Left lung (tissue), 10 donors: Measurements from ENCODE around the gene KCNMB4. TPM values are rescaled to one million over a fixed set of nuclear protein-coding genes. Genes with fewer than 3 reads are reported as not detected.

Experiments
- ATAC-seq: fragments of 200-7000 bp; cut with Tn5 transposase; one replicate; pipeline ENCODE4 v1.9.1; 2020; ENCODE audit warnings: moderate library complexity
- DNase-seq, 4 donors: peaks; one replicate each; pipeline ENCODE4 v3.0.0-alpha.2; 2013 to 2020
- H3K27ac ChIP-seq, 2 donors: fragments of 200-600 bp; sonication (generic) in 1 of 2; one replicate each; pipeline versions ENCODE4 v1.5.0 to v1.8.0; 2020 to 2021
- H3K27me3 ChIP-seq, 2 donors: fragments of 200-600 bp; sonication (generic) in 1 of 2; one replicate each; pipeline versions ENCODE4 v1.5.0 to v1.8.0; 2020 to 2021
- H3K36me3 ChIP-seq, 2 donors: fragments of 200-600 bp; sonication (generic) in 1 of 2; one replicate each; pipeline versions ENCODE4 v1.5.0 to v1.8.0; 2020 to 2021
- H3K4me1 ChIP-seq, 2 donors: fragments of 200-600 bp; one replicate each; pipeline ENCODE4 v1.8.0; 2021
- H3K4me3 ChIP-seq, 2 donors: fragments of 200-600 bp; sonication (generic) in 1 of 2; one replicate each; pipeline versions ENCODE4 v1.5.0 to v1.8.0; 2020 to 2021; ENCODE audit warnings: mild to moderate bottlenecking in 1 of 2
- H3K9me3 ChIP-seq, 2 donors: fragments of 200-600 bp; sonication (generic) in 1 of 2; one replicate each; pipeline versions ENCODE4 v1.5.0 to v1.8.0; 2020 to 2021
- CTCF ChIP-seq, 2 donors: fragments of 200-600 bp; sonication (generic) in 1 of 2; IDR thresholded peaks; one replicate each; pipeline versions ENCODE4 v1.5.0 to v1.8.0; 2021; ENCODE audit warnings: antibody characterized with exemption in 2 of 2
- intact Hi-C, 2 donors: fragments of 100-400 bp; cut with DNase I; formaldehyde crosslinking; loops; one replicate each; pipeline versions ENCODE4 v1.11.2 to v1.14.2; 2022
- polyA plus RNA-seq, 6 donors: library from polyadenylated mRNA; unstranded; fragments of 120-200 nt; gene quantifications; one replicate each; pipeline ENCODE4 v1.2.1, GENCODE V29; 2013; ENCODE audit not compliant: insufficient read length in 6 of 6
- total RNA-seq, 2 donors: library from RNA; stranded (reverse); fragmentation: NEBNext Ultra II Directional; extraction: Animal tissue kit (Norgen Biotek cat#: 25700); gene quantifications; one replicate each; pipeline ENCODE4 v1.2.1, GENCODE V29; 2021
- donor health status: DM: no; HTN: yes; CAD: no.
- donor health status: DM: no; HTN: no; CAD: no.

KCNMB4 gene
- total and polyA plus RNA-seq, 8 donors = 3.9 to 24.7 (median 20.7) TPM

- intact Hi-C loops = no loop called here
Observed at GRCh38 chr12:70359458-70360197, 6.5 kb upstream of the KCNMB4 start.

GRCh38 chr12:70360218-70360617, 5.9 kb upstream of the KCNMB4 start:
- ATAC-seq = no peak
- peaks cover 20 to 27% of the 10 kb centered on the region in 2 donors for H3K27me3 ChIP-seq
- H3K9me3 ChIP-seq = no peaks in the 10 kb centered on the region
- no peak overlapping the region for H3K27ac ChIP-seq
- H3K36me3 ChIP-seq = no peaks in the 10 kb centered on the region
- peaks cover 0 to 4% of the 10 kb centered on the region in 2 donors for H3K4me1 ChIP-seq
- H3K4me3 ChIP-seq = no peak overlapping the region
- no peak for DNase-seq
- intact Hi-C loops = no loop called here
- TF ChIP-seq CTCF (IDR thresholded peaks at IDR 0.05) = no peak

More at GRCh38 chr12:70359458-70360197, 6.5 kb upstream of the KCNMB4 start:
- no peaks in the 10 kb centered on the region for H3K9me3 ChIP-seq
- peaks cover 0 to 4% of the 10 kb centered on the region in 2 donors for H3K4me1 ChIP-seq
- DNase-seq = no peak
- H3K27me3 ChIP-seq = peaks cover 16 to 21% of the 10 kb centered on the region in 2 donors
- TF ChIP-seq CTCF (IDR thresholded peaks at IDR 0.05) = no peak
- no peaks in the 10 kb centered on the region for H3K36me3 ChIP-seq
- no peak overlapping the region for H3K4me3 ChIP-seq
- no peak for ATAC-seq
- no peak overlapping the region for H3K27ac ChIP-seq

- intact Hi-C loops = no loop called here
- peaks cover 0 to 16% of the 10 kb centered on the region in 2 donors for H3K4me1 ChIP-seq
- ATAC-seq = no peak
Observed at GRCh38 chr12:70364695-70365397, 1.2 kb upstream of the KCNMB4 start.

GRCh38 chr12:70365398-70365647, 767 bp upstream of the KCNMB4 start:
- Histone ChIP-seq H3K36me3 (no peaks in the 10 kb centered on the region), H3K27ac (no peak overlapping the region), H3K27me3 (peaks cover 24 to 61% of the 10 kb centered on the region in 2 donors), H3K4me1 (peaks cover 0 to 16% of the 10 kb centered on the region in 2 donors), H3K9me3 (no peaks in the 10 kb centered on the region), H3K4me3 (peak overlapping the region; percentile 66 to 76)
- intact Hi-C loops = no loop called here
- no peak for DNase-seq
- no peak for ATAC-seq
- TF ChIP-seq CTCF (IDR thresholded peaks at IDR 0.05) = no peak

More at GRCh38 chr12:70364695-70365397, 1.2 kb upstream of the KCNMB4 start:
- Histone ChIP-seq H3K27ac (no peak overlapping the region), H3K27me3 (peaks cover 24 to 61% of the 10 kb centered on the region in 2 donors), H3K4me3 (peak overlapping the region in 1 of 2 donors; percentile 76), H3K36me3 (no peaks in the 10 kb centered on the region), H3K9me3 (no peaks in the 10 kb centered on the region)
- no peak for DNase-seq
- TF ChIP-seq CTCF (IDR thresholded peaks at IDR 0.05) = no peak

- peak overlapping the region; percentile 66 to 76 for H3K4me3 ChIP-seq
- intact Hi-C loops = no loop called here
- peak overlapping the region in 1 of 2 donors; percentile 25 for H3K27ac ChIP-seq
- H3K9me3 ChIP-seq = no peaks in the 10 kb centered on the region
- TF ChIP-seq CTCF (IDR thresholded peaks at IDR 0.05) = no peak
- H3K4me1 ChIP-seq = peaks cover 0 to 16% of the 10 kb centered on the region in 2 donors
- peaks cover 24 to 61% of the 10 kb centered on the region in 2 donors for H3K27me3 ChIP-seq
- ATAC-seq (peak; percentile 22), DNase-seq (peak; percentile 33 to 80 (median 40))
- H3K36me3 ChIP-seq = no peaks in the 10 kb centered on the region
Observed at GRCh38 chr12:70366581-70367257, 629 bp downstream of the KCNMB4 start.
